T-helper 1 cell (primary cell): ENCODE results near the gene KIAA1755.

Experiments used
- DNase-seq, 5 donors: peaks; one replicate each; pipeline ENCODE4 v3.0.0-alpha.2; 2012 to 2020

The KIAA1755 gene

GRCh38 chr20:38216746-38217595, 43.6 kb downstream of the KIAA1755 start:
- no peak for DNase-seq

GRCh38 chr20:38216201-38216600, 44.3 kb downstream of the KIAA1755 start:
- no peak for DNase-seq

GRCh38 chr20:38215194-38216182, 45.0 kb downstream of the KIAA1755 start:
- DNase-seq: no peak

GRCh38 chr20:38214256-38215193, 46.0 kb downstream of the KIAA1755 start:
- DNase-seq: no peak

GRCh38 chr20:38213607-38213940, 47.0 kb downstream of the KIAA1755 start:
- DNase-seq: no peak

GRCh38 chr20:38212806-38213606, 47.5 kb downstream of the KIAA1755 start:
- no peak for DNase-seq

GRCh38 chr20:38211200-38212097, 49.1 kb downstream of the KIAA1755 start:
- DNase-seq: no peak

GRCh38 chr20:38210741-38211140, 49.8 kb downstream of the KIAA1755 start:
- no peak for DNase-seq

- no peak for DNase-seq
These were observed 50.7 kb downstream of the KIAA1755 start for GRCh38 chr20:38209736-38210405.

GRCh38 chr20:38209054-38209675, 51.4 kb downstream of the KIAA1755 start:
- DNase-seq: no peak

- no peak for DNase-seq
These were observed 52.0 kb downstream of the KIAA1755 start for GRCh38 chr20:38208523-38208922.

- no peak for DNase-seq
These were observed 52.4 kb downstream of the KIAA1755 start for GRCh38 chr20:38208088-38208487.

- DNase-seq: no peak
These were observed 52.9 kb downstream of the KIAA1755 start for GRCh38 chr20:38207621-38208020.

- DNase-seq: no peak
These were observed 55.5 kb downstream of the KIAA1755 start for GRCh38 chr20:38205001-38205400.

- no peak for DNase-seq
These were observed 56.6 kb downstream of the KIAA1755 start for GRCh38 chr20:38203981-38204357.

- no peak for DNase-seq
These were observed 57.1 kb downstream of the KIAA1755 start for GRCh38 chr20:38203337-38203980.

GRCh38 chr20:38202982-38203293, 57.6 kb downstream of the KIAA1755 start:
- DNase-seq: no peak

- DNase-seq: no peak
These were observed 58.2 kb downstream of the KIAA1755 start for GRCh38 chr20:38202153-38202981.
